ENCODE results near the gene HUNK.

- TF ChIP-seq CTCF (IDR thresholded peaks at IDR 0.05; ENCODE audit: poor library complexity) (no peak), EZH2 (IDR thresholded peaks at IDR 0.05; ENCODE audit: borderline replicate concordance) (no peak)
Measured at GRCh38 chr21:31964692-31965091, 91.9 kb downstream of the HUNK start.
